ENCODE results near the gene NUTM2F.
"Not testable (repeated sequence)": the region's sequence is repeated elsewhere in the genome, so short reads cannot be mapped to it uniquely, and the experiment has no call there.

GRCh38 chr9:94364093-94364614 lies 35.7 kb upstream of the NUTM2F start:
- not testable (repeated sequence) for TF ChIP-seq TAF1 (IDR thresholded peaks at IDR 0.05; ENCODE audit: borderline replicate concordance, low read depth, low read length); POLR2AphosphoS5 (IDR thresholded peaks at IDR 0.05; ENCODE audit: low read depth, low read length); POLR2A (IDR thresholded peaks at IDR 0.05; ENCODE audit: low read depth, low read length)

Measured in GM12892 (cell line).